ENCODE measurements around the gene CARD11. TPM values are rescaled to one million over a fixed set of nuclear protein-coding genes. Genes with fewer than 3 reads are reported as not detected.

Gene CARD11
- total RNA-seq, 2 experiments from 2014 or later: 118 to 122 TPM

DNA sequence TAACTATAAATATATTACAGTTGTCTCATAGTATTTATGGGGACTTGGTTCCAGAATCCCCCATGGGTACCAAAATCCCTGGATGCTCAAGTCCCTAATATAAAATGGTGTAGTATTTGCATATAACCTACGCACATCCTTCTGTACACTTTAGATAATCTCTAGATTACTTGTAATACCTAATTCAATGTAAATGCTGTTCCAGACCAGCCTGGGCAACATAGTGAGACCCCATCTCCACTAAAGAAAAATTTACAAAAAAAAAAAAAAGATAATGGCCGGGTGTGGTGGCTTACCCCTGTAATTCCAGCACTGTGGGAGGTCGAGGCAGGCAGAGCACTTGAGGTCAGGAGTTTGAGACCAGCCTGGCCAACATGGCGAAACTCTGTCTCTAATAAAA is 182.2 kb downstream of the CARD11 start:
- peaks cover 17% of the 10 kb centered on the region for H3K4me1 Mint-ChIP-seq (ENCODE audit: low read depth)
- peaks cover 10% of the 10 kb centered on the region for H3K36me3 Mint-ChIP-seq (ENCODE audit: low read depth)
- TF ChIP-seq CTCF (IDR thresholded peaks at IDR 0.05): no peak
- Histone ChIP-seq H3K27ac (ENCODE audit: low read depth in 1 of 2, low read length in 2 of 2) (no peak overlapping the region), H3K36me3 (ENCODE audit: insufficient read depth, low read length) (no peaks in the 10 kb centered on the region), H3K27me3 (ENCODE audit: control insufficient read depth in 1 of 2, insufficient read depth in 2 of 2, low read length in 2 of 2) (no peaks in the 10 kb centered on the region), H3K4me1 (ENCODE audit: insufficient read depth, low read length) (peaks cover 31% of the 10 kb centered on the region), H3K9me3 (ENCODE audit: control insufficient read depth in 1 of 2, insufficient read depth in 1 of 2, low read length in 2 of 2) (no peaks in the 10 kb centered on the region), H3K4me3 (ENCODE audit: low read length) (no peak overlapping the region)
- no peak for ATAC-seq (ENCODE audit: poor library complexity)
- no peak overlapping the region for H3K4me3 Mint-ChIP-seq
- H3K27me3 Mint-ChIP-seq: no peaks in the 10 kb centered on the region
- POLR2A ChIA-PET: interaction anchor here (0.6 kb wide), 1 partner anchor 144 kb away, joined by 4 read pairs; no protein-coding TSS in a partner anchor
- H3K27ac Mint-ChIP-seq: no peak overlapping the region
- intact Hi-C loops (cut with DNase I, micrococcal nuclease): loop anchor here in 1 of 2 experiments (10.0 kb wide), 2 partner anchors 603 to 813 kb away; no protein-coding TSS in a partner anchor
- DNase-seq: no peak
- CTCF ChIA-PET: no interaction called here
- no peaks in the 10 kb centered on the region for H3K9me3 Mint-ChIP-seq

DNA sequence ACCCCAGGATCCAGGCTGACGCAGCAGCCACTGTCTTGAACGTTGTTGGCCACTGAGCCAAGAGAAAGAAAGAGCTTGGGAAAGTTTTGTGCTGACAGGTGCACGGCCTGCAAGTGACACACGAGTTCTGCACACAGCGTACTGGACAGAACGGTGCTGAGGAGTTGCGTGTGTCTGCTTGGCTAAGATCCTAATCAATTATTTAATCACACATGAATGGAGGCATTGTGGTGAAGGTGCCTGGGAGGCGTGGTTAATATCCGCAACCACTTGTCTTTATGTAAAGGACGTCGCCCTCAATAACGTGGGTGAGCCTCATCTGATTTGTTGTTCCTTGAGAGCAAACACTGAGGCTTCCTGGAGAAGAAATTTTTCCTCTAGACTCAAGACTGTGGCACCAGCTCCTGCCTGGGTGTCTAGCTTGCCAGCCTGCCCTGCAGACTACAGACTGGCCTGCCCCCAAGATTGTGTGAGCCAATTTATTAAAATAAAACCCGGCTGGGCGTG is 183.0 kb downstream of the CARD11 start:
- ATAC-seq (ENCODE audit: poor library complexity): no peak
- Mint-ChIP-seq H3K4me1 (ENCODE audit: low read depth) (peaks cover 17% of the 10 kb centered on the region), H3K27me3 (no peaks in the 10 kb centered on the region), H3K9me3 (no peaks in the 10 kb centered on the region), H3K36me3 (ENCODE audit: low read depth) (peaks cover 16% of the 10 kb centered on the region), H3K27ac (no peak overlapping the region), H3K4me3 (no peak overlapping the region)
- DNase-seq: no peak
- intact Hi-C loops (cut with DNase I, micrococcal nuclease): loop anchor here in 1 of 2 experiments (10.0 kb wide), 2 partner anchors 604 to 814 kb away; no protein-coding TSS in a partner anchor
- TF ChIP-seq CTCF (IDR thresholded peaks at IDR 0.05): no peak
- ChIA-PET CTCF (no interaction called here), POLR2A (no interaction called here)
- no peaks in the 10 kb centered on the region for H3K36me3 ChIP-seq (ENCODE audit: insufficient read depth, low read length)
- H3K4me3 ChIP-seq (ENCODE audit: low read length): no peak overlapping the region
- H3K4me1 ChIP-seq (ENCODE audit: insufficient read depth, low read length): peaks cover 31% of the 10 kb centered on the region
- H3K9me3 ChIP-seq (ENCODE audit: control insufficient read depth in 1 of 2, insufficient read depth in 1 of 2, low read length in 2 of 2): no peaks in the 10 kb centered on the region
- H3K27me3 ChIP-seq (ENCODE audit: control insufficient read depth in 1 of 2, insufficient read depth in 2 of 2, low read length in 2 of 2): no peaks in the 10 kb centered on the region
- H3K27ac ChIP-seq (ENCODE audit: low read depth in 1 of 2, low read length in 2 of 2): no peak overlapping the region

GRCh38 chr7:2859952-2860351 is 183.7 kb downstream of the CARD11 start:
- Histone ChIP-seq H3K27ac (ENCODE audit: low read depth in 1 of 2, low read length in 2 of 2) (no peak overlapping the region), H3K9me3 (ENCODE audit: control insufficient read depth in 1 of 2, insufficient read depth in 1 of 2, low read length in 2 of 2) (no peaks in the 10 kb centered on the region), H3K4me3 (ENCODE audit: low read length) (no peak overlapping the region), H3K4me1 (ENCODE audit: insufficient read depth, low read length) (peaks cover 26% of the 10 kb centered on the region), H3K36me3 (ENCODE audit: insufficient read depth, low read length) (no peaks in the 10 kb centered on the region), H3K27me3 (ENCODE audit: control insufficient read depth in 1 of 2, insufficient read depth in 2 of 2, low read length in 2 of 2) (no peaks in the 10 kb centered on the region)
- peaks cover 15% of the 10 kb centered on the region for H3K4me1 Mint-ChIP-seq (ENCODE audit: low read depth)
- no peak overlapping the region for H3K27ac Mint-ChIP-seq
- ATAC-seq (ENCODE audit: poor library complexity) (no peak), DNase-seq (no peak)
- intact Hi-C loops (cut with DNase I, micrococcal nuclease): loop anchor here in 1 of 2 experiments (10.0 kb wide), 2 partner anchors 605 to 815 kb away; no protein-coding TSS in a partner anchor
- no peak for TF ChIP-seq CTCF (IDR thresholded peaks at IDR 0.05)
- peaks cover 16% of the 10 kb centered on the region for H3K36me3 Mint-ChIP-seq (ENCODE audit: low read depth)
- no peaks in the 10 kb centered on the region for H3K27me3 Mint-ChIP-seq
- CTCF ChIA-PET: no interaction called here
- no peaks in the 10 kb centered on the region for H3K9me3 Mint-ChIP-seq
- POLR2A ChIA-PET: no interaction called here
- no peak overlapping the region for H3K4me3 Mint-ChIP-seq

Data from CD4-positive, alpha-beta T cell (primary cell).